NCI-H2029 (cell line): Measurements from ENCODE around the gene VPS35.

Experiments
- DNase-seq: peaks from one replicate; lab custom pipeline; 2025; lab: John Stamatoyannopoulos, UW

The VPS35 gene

DNA sequence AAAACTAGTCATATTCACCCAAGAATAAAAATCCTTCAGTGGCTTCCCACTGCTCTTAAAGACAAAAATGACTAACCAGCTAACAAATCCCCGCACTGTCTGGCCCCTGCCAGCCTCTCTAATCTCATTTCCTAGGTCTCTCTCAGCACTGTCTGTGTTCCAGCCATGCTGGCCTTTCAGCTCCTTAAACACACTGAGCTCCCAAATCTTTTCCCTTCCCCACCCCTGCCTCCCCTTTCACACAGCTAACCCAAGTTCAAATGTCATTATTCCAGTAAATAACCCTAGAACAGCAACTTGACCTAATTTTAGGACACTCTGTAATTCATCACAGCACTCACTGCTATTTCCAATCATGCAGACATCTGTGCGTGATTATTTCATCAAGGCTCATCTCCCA, 75.6 kb downstream of the VPS35 start:
- DNase-seq: no peak

DNA sequence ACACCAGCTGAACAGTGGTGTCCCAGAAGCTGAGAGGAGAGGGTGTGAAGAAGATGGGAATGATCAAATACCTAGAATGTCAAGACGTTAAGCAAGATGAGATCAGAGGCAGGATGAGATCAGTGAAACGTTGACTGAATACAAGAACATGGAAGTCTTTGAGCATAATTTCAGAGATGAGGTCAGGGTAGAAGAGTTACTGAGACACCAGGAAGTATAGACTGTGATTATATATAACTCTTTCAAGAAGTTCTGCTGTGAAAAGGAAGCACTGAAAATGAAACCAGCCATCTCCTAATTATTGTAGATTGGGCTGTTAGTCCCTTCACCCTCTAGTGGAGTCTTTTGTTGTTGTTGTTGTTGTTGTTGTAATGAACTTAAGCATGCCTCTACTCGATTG, 76.9 kb downstream of the VPS35 start:
- DNase-seq: no peak

DNA sequence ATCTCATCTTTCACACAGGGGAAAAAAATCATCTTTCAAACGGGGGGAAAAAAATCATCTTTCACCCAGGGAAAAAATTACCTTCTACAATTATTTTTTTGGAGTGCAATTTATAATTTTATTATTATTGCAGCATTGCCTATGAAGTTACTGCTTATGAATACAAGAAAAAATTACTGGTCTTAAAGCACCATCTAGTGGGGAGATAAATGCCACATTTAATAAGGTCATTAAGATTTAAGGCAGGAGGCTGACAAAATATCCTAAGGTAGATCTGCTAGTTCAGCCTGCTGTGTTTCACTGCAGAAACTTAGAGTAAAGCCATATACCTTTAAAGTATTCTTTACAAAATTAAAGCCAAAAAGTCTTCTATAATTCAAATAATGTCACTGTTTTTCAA, 81.4 kb downstream of the VPS35 start:
- DNase-seq: no peak

DNA sequence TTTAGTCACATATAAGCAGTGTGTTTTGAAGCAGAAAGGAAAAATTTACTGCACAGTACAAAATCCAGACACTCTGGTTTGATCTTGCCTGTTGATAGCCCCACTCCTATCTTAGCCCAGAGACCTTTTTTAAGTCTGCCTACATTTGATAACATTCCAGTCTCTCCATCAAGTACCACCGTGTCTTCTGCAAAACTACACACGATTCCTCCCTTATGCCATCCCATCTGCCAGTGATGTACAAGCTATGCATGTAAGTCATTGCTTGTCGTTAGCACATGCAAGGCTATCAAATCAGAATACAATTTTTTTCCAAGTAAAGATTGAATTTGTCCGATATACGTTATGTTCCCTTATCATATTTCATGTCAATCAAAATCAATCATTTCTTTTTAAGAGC, 82.7 kb downstream of the VPS35 start:
- no peak for DNase-seq
